Stimulated activated CD4-positive, alpha-beta T cell treated with anti-CD3 and anti-CD28 coated beads, TNF-alpha, amount 100 ng/mL, for 48 hours (primary cell): Measurements from ENCODE around the gene ULBP2.
"Not testable (repeated sequence)": the region's sequence is repeated elsewhere in the genome, so short reads cannot be mapped to it uniquely, and the experiment has no call there.

Source experiments
- DNase-seq, 3 donors: peaks; one replicate each; pipeline ENCODE4 v3.0.0-alpha.2; 2020; ENCODE audit warnings: low read depth in 3 of 3

Gene ULBP2

DNA sequence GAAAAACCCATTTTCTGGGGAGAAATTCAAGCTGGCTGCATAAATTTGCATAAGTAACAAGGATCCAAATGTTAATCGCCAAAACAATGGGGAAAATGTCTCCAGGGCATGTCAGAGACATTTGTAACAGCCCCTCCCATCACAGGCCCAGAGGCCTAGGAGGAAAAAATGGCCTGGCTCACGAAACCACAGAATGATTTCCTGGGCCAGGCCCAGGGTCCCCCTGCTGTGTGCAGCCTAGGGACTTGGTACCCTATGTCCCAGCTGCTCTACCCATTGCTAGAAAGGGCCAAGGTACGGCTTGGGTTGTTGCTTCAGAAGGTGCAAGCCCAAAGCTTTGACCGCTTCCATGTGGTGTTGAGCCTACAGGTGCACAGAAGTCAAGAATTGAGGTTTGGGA, 33.3 kb upstream of the ULBP2 start:
- DNase-seq, result not testable (repeated sequence)

DNA sequence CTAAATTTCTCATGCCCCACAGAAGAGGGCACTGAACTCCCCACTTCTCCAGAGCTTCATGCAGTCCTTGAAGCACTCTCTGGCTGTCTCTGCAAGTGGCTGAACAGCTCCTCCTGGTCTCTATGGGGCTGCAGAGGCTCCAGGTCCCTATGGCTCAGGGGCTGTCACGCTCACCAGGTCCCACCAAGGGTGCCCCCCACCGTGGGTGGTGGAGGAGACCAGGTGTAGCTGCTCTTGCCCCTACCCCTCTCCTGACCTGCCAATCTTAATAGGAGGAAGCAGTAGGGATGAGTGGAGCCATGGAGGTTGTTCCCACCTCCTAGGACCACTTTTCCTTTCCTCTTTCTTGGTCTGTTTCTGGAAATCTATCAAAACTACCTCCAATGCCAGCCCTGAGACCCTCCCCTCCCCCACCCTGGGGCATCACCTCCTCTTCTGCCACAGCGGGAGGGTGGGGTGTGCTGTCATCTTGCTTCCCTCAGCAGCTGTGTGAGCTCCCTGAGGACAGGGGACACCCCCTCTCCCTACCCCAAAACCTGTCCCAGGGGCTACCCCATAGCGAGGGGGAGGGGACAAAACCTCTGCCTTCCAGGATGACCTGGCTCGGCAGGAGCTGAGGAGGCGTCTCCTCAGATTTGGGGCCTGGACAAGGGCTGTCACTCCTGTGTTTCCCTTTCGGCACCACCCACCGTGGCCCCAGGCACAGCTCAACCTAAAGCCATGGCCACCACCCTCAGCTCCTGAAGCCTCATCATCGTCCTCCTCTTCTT, 31.9 kb upstream of the ULBP2 start:
- no peak for DNase-seq

DNA sequence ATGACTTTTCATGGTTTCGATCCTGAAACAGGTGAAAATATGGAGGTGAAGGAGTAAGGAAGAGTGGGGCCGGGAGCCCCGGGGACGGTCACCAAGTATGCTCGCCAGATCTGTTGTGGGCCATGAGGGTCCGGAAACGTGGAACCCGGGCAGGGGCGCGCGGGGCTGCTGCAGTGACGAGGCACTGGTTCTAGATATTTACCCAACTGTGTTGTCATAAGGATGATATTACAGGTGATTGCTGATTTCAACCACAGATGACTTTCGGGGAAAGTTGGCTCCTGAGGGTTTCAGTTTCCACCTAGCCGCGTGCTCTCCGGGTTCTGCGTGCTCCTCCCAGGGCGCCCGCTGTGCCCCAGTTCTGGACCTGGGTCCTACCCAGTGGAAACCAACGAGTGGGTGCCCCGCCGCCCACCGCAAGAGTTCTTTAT, 31.1 kb upstream of the ULBP2 start:
- no peak for DNase-seq

DNA sequence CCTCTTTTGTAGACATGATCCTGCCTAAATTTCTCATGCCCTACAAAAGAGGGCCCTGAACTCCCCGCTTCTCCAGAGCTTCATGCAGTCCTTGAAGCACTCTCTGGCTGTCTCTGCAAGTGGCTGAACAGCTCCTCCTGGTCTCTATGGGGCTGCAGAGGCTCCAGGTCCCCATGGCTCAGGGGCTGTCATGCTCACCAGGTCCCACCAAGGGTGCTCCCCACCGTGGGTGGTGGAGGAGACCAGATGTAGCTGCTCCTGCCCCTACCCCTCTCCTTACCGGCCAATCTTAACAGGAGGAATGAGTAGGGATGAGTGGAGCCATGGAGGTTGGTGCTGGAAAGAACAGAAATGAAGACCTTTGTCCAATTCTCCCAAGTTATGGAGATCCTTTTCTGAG, 29.1 kb upstream of the ULBP2 start:
- DNase-seq, result not testable (repeated sequence)

DNA sequence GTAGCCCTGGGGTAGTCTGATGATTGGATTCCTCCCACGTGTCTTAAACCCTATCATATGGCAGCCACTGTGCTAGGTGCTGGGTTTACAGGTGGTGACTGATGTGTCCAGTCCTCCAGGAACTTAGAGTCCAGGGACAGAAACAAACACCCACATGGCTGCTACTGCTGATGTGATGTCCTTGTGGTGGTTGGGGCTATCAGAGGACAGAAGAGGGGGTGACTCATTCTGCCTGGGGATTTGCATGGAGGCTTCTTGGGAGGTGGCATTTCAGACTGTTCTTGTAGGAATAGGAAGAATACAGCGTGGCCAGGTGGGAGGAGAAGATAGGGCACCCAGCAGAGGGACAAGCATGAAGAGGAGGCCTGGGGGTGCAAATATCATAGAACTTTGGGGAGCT, 28.7 kb upstream of the ULBP2 start:
- DNase-seq, result no peak

DNA sequence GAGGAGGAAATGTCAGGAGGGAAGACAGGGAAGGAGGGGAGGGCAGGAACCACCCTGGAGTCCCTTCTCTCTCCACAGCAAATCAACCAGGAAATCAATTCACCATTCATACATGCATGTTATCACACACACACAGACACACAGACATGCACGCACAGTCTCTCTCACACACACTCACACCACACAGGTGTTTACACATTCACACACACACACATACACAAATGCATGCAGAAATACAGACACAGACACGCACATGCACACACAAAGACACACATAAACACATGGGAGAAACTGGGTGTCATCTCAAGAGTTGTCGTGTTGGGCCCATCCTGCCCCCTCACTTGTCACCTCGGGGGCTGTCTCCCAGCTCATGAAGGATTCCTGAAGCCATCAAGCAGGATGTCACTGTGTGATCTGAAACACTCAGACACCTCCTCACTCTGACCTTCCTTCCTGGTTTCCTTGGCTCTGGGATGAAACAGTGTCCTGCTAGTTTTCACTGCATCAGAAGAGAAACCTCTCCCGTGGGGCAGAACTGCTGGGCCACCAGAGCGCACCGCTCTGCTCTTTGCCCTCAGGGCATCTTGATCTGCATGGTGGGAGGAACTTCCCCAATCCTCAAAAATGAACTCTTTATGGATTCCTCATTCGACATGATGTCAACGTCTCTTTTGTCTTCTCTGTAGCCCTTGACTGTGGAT, 28.1 kb upstream of the ULBP2 start:
- DNase-seq, result no peak

DNA sequence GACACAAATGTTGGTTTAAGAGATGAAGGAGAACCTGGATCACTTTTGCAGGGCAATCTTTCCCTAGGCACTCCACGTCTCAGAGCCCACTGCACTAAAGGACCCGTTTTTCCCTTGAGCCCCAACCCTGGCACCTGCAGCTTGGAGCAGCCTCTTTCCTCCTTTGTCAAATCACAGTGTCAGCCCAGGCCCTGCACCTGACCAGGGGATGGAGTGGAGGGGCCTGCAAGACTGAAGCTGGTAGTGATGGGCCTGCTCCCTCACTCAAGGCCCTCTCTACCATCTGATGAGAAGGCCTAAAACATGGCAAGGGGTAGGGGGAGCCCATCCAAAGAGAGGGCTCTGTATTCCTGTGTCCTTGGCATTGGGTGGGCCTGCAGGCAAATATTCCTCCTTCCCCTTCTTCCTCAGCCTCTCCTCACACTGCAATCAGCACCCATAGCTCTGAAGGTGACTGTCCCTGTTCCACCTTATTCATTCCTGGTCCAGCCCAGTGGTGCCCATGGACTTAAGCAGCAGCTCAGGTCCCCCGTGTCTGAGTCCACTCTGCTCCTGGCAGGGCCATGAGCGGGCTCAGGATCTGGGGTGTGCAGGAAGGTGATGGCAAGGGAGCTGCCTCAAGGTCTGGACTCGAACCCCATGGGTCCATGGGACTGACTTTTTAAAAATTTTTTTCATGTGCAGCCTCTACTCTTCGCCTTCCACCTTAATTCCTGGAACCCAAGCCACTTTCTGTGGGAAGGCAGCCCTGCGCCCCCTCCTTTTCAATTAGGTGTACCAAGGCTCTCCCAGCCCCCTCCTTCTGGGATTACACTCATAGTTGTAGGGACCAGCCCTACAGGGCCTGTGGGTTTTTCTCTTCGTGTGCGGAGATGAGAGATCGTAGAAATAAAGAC, 25.6 kb upstream of the ULBP2 start:
- no peak for DNase-seq

DNA sequence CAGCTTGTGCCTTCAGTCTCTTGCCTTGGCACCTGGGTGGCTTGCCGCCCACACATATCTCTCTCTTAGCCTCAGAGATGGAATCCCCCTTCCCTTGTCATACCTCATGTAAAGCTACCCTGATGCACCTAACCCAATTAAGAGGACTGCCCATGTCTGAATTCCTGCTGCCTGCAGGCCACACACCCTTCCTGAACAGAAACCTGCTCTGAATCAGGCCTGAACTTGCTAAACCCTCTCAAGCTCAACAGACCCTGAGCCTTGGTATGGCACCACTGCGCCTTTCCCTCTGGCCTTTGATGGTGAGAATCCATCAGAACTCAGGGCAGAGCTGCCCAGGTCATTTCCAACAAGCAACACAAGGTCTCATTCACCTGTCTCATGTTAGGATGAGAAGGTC, 24.1 kb upstream of the ULBP2 start:
- DNase-seq, result no peak

DNA sequence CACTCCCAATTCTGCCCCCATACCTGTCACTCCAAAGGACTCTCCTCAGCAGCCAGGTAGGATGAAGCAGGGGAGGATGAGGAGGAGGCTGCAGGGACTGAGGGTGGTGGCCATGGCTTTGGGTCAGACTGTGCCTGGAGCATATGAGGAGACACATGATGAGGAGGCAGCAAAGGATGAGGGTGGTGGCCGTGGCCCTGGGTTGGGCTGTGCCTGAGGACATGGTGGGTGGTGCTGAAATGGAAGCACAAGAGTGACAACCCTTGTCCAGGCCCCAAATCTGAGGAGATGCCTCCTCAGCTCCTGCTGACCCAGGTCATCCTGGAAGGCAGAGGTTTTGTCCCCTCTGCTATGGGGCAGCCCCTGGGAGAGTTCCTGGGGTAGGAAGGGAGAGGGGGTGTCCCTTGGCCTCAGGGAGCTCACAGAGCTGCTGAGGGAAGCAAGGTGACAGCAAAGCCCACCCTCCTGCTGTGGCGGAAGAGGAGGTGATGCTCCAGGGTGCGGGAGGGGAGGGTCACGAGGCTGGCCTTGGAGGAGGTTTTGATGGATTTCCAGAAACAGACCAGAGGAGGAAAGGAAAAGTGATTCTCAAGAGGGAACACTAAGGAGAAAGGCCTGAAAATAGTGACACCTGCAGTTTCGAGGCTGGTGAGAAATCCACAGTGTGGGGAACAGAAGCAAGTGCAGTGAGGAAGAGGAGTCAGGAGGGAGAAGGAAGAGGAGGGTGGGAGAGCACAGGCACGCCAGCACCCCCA, 23.5 kb upstream of the ULBP2 start:
- DNase-seq, result no peak

DNA sequence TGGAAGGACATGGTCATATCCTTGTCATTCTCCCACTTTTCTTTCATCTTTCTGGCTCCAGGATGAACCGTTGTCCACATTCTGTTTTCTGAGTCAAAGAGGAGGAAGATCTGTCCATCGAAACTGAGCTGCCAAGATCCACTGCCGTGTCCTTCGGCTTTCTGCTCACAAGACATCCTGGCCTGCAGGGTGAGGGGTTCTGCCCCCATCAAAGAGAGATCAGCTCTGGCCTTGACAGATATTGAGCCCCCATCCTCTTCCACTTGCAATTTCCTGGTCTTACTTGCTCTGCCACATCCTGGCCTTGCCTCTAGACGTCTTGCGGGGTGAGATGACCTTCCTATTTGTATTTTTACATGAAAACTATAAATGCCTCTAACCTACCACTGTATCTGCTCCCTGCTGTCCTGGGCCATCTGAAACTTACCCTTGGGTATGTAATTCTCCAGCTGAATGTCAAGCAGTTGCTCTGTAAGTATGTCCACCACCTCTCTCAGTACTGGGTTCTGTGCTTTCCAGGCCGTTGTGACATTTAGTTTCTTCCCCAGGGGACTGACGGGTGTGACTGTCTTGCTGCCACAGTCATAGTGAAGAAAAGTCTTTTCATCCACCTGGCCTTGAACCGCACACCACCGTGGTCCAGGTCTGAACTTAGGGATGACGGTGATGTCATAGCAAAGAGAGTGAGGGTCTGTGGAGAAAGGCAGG, 22.5 kb upstream of the ULBP2 start:
- DNase-seq, result not testable (repeated sequence)

DNA sequence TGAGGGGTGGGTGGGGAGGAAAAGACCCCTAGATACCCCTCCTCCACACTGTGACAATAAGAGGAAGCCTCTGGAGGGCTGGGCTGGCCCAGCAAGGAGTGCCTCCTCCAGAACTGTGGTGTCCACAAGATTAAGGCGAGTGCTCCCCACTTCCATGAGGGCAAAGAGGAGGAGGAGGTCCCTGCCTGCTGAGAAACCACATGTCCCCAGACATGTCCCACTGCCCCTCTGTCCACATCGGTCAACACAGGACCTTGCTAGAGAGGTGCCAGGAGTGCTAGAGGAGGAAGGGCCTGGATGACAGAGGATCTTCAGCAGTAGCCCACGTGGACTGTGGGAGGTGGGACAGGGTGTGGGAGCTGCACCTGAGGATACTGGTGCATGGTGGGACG, 22.0 kb upstream of the ULBP2 start:
- DNase-seq, result no peak

DNA sequence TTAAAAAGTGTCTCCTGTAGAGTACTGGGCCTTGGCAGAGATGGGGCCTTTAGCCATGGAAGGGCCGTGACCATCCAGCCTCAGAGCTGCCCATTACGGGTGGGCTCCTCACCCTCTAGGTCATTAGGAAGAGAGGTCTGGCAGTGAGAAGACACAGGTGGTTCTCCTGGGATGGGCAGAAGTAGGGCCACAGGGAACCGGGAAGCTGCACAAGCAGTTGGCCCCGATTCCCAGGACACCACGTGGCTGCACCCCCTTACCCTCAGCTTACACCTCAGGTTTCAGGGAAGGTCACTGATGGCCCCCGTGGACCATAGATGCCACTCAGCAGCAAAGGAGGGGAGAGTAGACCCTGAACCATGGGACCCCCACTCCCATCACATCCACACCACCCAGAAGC, 20.5 kb upstream of the ULBP2 start:
- DNase-seq, result no peak

DNA sequence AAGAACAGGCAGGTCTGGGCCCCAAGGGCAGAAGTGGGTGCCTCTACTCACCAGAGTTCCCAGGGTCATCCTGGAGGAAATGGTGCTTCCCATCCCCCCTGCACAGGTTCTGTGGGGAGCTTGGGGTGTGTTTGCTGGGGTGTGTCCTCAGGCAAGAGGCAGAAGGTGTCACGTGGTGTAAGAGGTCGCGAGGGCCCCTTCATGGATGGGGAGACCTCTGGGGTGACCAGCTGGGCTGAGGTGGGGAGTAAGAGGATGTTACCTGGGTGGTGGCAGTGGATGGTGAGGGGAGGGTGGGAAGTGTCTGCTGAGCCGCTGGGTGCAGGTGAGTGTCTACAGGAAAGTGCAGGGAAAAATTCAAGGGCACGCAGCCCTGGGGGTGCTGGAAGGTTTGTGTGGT, 19.7 kb upstream of the ULBP2 start:
- not testable (repeated sequence) for DNase-seq

DNA sequence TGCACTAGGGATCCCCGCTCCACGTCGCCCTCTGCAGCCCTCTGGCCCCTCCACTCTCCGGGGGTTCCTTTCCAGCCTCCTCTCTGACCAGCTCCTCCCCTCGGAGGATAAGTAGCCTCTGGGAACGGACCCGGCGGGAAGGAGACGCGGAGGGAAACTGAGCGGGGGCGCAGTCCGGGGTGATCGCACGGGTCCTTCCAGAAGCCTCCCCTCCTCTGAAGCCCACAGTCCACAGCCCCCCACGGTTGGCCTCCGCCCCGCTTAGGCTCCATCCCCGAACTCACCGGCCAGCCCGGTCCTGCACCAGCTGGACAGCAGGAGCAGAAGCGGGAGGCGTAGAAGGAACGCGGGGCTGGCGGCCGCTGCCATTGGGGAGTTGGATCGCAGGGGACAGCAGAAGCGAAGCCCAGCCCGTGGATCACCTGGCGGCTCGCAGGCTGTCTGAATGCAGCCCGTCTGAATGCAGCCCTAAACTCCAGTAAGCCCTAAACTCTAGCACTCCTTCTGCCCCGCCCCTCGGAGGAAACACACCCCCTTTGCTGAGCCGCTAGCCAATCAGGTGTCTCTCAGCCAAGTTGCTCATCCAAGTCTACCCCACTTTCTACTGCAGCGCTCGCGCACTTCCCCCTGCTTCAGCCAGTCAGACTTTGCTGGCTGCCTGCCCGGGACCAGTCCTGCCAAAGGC, 19.0 kb upstream of the ULBP2 start, which contains the start of gene RAET1G:
Gene RAET1G (minus strand): TSS at position 480 of the 685 bp plus-strand sequence. CDS start 111 bp downstream, at position 369.
- peak; percentile 67 to 78 (median 74) for DNase-seq

DNA sequence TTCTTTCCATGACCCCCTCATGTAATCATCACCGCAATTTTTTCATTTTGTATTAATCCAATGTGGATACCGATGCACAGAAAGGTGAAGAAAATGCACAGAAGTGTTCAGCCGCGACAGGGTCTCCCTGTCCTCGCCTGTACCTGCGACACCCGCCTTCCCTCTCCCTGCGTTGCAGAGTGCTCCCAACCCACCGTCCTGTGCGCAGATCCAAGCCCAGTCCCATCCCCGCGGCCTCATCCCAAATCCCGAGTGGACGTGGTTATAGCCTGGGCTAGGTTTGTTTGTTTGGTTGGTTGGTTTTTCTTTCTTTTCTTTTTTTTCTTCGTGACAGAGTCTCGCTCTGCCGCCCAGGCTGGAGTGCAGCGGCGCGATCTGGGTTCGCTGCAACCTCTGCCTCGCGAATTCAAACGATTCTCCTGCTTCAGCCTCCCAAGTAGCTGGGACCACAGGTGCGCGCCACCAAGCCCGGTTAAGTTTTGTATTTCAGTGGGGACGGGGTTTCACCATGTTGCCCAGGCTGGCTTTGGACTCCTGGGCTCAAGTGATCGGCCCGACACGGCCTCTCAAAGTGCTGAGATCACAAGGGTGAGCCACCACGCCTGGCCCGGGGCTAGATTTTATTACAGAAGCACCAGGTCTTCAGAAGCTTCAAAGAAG, 18.4 kb upstream of the ULBP2 start:
- DNase-seq, result no peak

DNA sequence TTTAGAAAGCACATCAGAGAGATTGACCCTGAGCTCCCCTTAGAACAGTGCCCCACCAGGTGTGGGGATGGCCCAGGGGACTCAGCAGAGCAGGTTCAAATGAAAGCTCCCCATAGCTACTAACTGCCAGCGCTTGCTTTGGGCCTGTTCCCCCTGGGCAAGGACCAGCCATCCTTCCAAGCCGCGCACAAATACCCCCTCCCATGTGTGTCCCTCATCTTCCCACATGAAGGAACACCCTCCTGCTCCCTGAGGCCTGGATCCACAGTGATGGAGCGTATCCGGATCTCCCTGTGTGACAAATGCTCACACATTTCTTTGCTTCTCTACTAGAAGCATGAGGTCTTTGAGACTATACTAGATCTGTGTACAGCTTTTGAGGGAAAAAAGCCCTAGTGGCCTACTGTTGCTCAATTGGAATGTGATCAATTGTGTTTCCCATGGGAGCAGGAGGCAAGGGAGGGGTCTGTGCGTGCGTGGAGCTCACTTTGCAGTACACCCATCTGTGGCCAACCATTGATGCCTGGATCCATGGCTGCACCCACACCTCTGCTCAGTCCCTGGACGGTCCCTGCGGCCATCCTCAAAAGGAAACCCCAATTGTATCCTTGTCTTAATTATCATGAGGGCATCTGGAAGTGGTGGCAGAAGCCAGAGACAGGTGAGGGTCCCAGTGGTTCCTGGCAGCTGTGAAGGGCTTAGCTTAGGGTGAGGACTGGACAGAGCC, 17.4 kb upstream of the ULBP2 start:
- no peak for DNase-seq

DNA sequence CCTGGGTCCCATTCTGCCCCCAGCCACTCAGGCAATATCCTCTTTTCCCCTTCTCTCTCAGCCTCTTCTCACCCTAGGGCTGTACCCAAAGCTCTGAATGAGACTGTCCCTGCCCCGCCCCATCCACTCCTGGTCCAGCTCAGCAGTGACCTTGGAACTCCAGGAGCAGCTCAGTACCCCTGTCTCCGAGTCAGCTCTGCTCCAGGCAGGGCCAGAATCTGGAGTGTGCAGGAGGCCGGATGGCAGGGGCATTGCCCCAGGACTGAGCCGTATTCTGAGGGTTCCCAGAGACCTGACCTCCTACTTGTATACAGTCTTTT, 16.9 kb upstream of the ULBP2 start:
- DNase-seq, result no peak

DNA sequence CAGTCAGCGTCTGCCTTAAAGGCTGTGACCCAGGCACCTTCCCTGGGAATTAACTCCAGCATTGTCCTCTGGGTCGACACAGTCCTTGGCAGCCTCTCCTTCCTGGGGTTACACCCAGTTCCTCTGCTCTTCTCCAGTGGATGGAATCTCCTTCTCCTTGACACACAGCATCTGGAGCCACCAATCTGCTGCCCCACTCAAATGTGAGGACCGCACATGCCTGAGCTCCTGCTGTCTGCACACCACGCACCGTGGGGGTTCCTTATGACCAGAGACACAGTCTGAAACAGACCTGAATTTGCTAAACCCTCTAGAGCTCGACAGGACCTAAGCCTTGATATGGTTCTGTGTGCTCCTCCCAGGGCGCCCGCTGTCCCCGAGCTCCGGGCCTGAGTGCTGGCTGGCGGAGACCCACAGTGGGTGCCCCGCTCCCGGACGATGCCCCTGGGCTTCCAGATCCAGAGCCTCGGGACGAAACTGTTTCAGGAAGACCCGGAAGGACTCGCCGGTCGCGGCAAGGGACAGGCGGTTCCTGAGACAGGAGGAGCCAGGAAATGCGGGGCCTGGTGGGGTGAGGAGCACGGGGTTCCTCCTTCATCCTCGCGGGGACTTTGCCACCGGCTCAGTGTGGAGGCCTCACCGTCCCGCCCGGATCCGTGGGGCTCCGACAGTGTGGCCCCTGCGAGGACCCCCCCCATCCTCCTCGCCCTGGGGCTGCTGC, 16.4 kb upstream of the ULBP2 start:
- no peak for DNase-seq
